GM10847 (cell line): ENCODE measurements around the gene GPATCH8.

Experiments used
- POLR2A ChIP-seq: IDR thresholded peaks from 2 replicates; pipeline ENCODE4 v1.6.1; 2011; ENCODE audit not compliant: insufficient read length; ENCODE audit errors: extremely low read depth

GPATCH8 gene

GRCh38 chr17:44359458-44360143 lies 143.6 kb downstream of the GPATCH8 start:
- no peak for TF ChIP-seq POLR2A

GRCh38 chr17:44359006-44359405 lies 144.2 kb downstream of the GPATCH8 start:
- no peak for TF ChIP-seq POLR2A

- no peak for TF ChIP-seq POLR2A
Observed at GRCh38 chr17:44358066-44358465, 145.1 kb downstream of the GPATCH8 start.

GRCh38 chr17:44356241-44356640 lies 147.0 kb downstream of the GPATCH8 start:
- no peak for TF ChIP-seq POLR2A

GRCh38 chr17:44355642-44356099 lies 147.5 kb downstream of the GPATCH8 start:
- TF ChIP-seq POLR2A = no peak

GRCh38 chr17:44354582-44355561 lies 148.3 kb downstream of the GPATCH8 start:
- TF ChIP-seq POLR2A = no peak

- TF ChIP-seq POLR2A = no peak
Observed at GRCh38 chr17:44353672-44354331, 149.4 kb downstream of the GPATCH8 start.

- no peak for TF ChIP-seq POLR2A
Observed at GRCh38 chr17:44352828-44353671, 150.2 kb downstream of the GPATCH8 start.

GRCh38 chr17:44351961-44352827 lies 151.0 kb downstream of the GPATCH8 start:
- no peak for TF ChIP-seq POLR2A

GRCh38 chr17:44351464-44351863 lies 151.7 kb downstream of the GPATCH8 start:
- TF ChIP-seq POLR2A = no peak

- no peak for TF ChIP-seq POLR2A
Observed at GRCh38 chr17:44350733-44351226, 152.4 kb downstream of the GPATCH8 start.

- no peak for TF ChIP-seq POLR2A
Observed at GRCh38 chr17:44349553-44350070, 153.6 kb downstream of the GPATCH8 start.

GRCh38 chr17:44348988-44349364 lies 154.2 kb downstream of the GPATCH8 start:
- TF ChIP-seq POLR2A = no peak
